ENCODE measurements around the gene POLR2C. TPM values are rescaled to one million over a fixed set of nuclear protein-coding genes. Genes with fewer than 3 reads are reported as not detected.

POLR2C gene
- total RNA-seq, 4 donors from 2014 or later, result 77.1 to 146 (median 101) TPM

DNA sequence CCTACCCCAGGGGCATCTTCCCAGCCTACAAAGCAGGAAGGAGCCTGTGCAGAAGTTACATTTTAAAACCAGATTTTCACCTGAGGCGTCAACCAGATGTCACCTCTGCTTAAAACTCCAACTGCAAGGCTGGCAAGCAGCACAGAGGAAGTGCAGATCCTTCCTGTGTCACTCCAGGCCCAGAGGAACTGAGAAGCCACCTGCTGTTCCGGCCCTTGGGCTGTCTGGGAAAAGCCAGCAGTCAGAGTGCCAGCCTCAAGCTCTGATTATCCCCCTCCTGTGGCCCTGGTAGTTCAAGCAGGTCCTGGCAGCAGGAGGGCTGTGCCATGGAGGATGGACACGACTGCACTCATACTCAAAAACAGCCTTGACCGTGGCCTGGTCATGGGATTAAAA is 10.2 kb downstream of the POLR2C start:
- WGBS, 2 donors, result 49 to 61% methylated on average over 4 of the region's 4 CpGs
- H3K4me1 ChIP-seq, result peaks cover 0 to 50% (median 10%) of the 10 kb centered on the region in 4 donors
- peak overlapping the region in 1 of 4 donors; percentile 11 for H3K27ac ChIP-seq
- H3K36me3 ChIP-seq, result peaks cover 6 to 78% (median 13%) of the 10 kb centered on the region in 3 donors
- no peak for DNase-seq (ENCODE audit: low spot score in 2 of 2)
- no peaks in the 10 kb centered on the region for H3K9me3 ChIP-seq
- no peak overlapping the region for H3K4me3 ChIP-seq
- no peaks in the 10 kb centered on the region for H3K27me3 ChIP-seq
- TF ChIP-seq, protein P1, sequence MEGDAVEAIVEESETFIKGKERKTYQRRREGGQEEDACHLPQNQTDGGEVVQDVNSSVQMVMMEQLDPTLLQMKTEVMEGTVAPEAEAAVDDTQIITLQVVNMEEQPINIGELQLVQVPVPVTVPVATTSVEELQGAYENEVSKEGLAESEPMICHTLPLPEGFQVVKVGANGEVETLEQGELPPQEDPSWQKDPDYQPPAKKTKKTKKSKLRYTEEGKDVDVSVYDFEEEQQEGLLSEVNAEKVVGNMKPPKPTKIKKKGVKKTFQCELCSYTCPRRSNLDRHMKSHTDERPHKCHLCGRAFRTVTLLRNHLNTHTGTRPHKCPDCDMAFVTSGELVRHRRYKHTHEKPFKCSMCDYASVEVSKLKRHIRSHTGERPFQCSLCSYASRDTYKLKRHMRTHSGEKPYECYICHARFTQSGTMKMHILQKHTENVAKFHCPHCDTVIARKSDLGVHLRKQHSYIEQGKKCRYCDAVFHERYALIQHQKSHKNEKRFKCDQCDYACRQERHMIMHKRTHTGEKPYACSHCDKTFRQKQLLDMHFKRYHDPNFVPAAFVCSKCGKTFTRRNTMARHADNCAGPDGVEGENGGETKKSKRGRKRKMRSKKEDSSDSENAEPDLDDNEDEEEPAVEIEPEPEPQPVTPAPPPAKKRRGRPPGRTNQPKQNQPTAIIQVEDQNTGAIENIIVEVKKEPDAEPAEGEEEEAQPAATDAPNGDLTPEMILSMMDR (IDR thresholded peaks at IDR 0.05), result no peak
- TF ChIP-seq POLR2A (IDR thresholded peaks at IDR 0.05) (no peak), EP300 (IDR thresholded peaks at IDR 0.05) (no peak)

DNA sequence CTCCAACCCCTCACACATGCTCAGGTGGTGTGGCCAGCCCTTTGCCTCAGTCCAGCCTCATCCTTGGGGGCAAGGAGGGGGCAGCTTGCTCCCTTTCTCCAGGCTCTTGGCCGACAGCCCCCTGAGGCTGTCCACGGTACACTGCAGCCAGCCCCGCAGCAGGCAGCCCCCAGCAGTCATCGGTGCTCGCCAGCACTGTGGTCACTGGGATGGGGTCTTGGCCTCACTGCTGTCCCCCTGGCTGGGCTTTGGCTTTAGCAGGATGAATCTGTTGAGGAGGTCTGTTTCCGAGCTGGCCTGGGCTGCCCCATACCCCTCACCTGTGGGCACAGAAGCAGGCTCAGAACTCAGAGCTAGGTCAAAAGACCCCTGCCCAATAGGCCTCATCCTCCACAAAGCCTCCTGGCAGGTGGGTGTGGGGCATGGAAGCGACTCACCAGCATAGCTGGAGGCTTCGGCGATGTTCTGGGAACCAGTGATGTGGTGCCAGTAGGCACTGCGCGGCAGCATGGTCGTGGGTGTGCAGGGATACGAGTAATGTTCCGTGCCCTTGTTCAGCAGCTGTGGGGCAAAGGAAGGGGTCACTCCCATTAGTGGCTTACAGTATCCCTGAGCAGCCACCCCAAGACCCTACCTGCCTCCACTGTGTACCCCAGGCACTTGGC is 10.8 kb downstream of the POLR2C start:
- 84 to 85% methylated on average over 12 to 13 of the region's 14 CpGs for WGBS, 2 donors
- Histone ChIP-seq H3K9me3 (no peaks in the 10 kb centered on the region), H3K4me1 (peaks cover 0 to 57% (median 16%) of the 10 kb centered on the region in 4 donors), H3K4me3 (no peak overlapping the region), H3K27me3 (no peaks in the 10 kb centered on the region), H3K27ac (peak overlapping the region in 1 of 4 donors; percentile 11), H3K36me3 (peaks cover 6 to 71% (median 13%) of the 10 kb centered on the region in 3 donors)
- DNase-seq (ENCODE audit: low spot score in 2 of 2), result no peak
- TF ChIP-seq POLR2A (IDR thresholded peaks at IDR 0.05), result no peak
- TF ChIP-seq, protein P1 (IDR thresholded peaks at IDR 0.05), result no peak

DNA sequence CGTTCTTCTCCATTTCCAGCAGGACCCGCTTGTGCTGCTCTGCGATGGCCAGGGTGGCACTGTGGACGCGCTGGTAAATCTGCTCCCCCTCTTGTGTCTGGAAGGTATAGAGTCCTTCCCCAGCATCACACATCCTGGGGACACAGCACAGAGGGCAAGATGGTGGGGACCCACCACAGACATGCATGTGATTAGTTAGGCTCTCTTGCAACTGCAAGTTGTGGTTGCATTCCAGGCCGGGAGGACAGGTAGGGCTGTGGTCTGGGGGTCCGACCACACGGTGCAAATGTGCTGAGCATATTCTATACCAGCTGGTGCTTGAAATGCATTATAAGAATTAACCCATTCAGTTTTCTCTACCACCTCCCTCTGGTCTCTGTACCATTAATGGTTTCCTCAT is 11.4 kb downstream of the POLR2C start:
- Histone ChIP-seq H3K36me3 (peaks cover 6 to 65% (median 13%) of the 10 kb centered on the region in 3 donors), H3K27me3 (no peaks in the 10 kb centered on the region), H3K9me3 (no peaks in the 10 kb centered on the region), H3K4me1 (peaks cover 0 to 63% (median 22%) of the 10 kb centered on the region in 4 donors), H3K27ac (no peak overlapping the region), H3K4me3 (no peak overlapping the region)
- TF ChIP-seq POLR2A (IDR thresholded peaks at IDR 0.05) (no peak), EP300 (IDR thresholded peaks at IDR 0.05) (no peak)
- TF ChIP-seq, protein P1 (IDR thresholded peaks at IDR 0.05), result no peak
- WGBS, 2 donors, result 67 to 71% methylated on average over 5 to 8 of the region's 8 CpGs
- DNase-seq (ENCODE audit: low spot score in 2 of 2), result no peak

DNA sequence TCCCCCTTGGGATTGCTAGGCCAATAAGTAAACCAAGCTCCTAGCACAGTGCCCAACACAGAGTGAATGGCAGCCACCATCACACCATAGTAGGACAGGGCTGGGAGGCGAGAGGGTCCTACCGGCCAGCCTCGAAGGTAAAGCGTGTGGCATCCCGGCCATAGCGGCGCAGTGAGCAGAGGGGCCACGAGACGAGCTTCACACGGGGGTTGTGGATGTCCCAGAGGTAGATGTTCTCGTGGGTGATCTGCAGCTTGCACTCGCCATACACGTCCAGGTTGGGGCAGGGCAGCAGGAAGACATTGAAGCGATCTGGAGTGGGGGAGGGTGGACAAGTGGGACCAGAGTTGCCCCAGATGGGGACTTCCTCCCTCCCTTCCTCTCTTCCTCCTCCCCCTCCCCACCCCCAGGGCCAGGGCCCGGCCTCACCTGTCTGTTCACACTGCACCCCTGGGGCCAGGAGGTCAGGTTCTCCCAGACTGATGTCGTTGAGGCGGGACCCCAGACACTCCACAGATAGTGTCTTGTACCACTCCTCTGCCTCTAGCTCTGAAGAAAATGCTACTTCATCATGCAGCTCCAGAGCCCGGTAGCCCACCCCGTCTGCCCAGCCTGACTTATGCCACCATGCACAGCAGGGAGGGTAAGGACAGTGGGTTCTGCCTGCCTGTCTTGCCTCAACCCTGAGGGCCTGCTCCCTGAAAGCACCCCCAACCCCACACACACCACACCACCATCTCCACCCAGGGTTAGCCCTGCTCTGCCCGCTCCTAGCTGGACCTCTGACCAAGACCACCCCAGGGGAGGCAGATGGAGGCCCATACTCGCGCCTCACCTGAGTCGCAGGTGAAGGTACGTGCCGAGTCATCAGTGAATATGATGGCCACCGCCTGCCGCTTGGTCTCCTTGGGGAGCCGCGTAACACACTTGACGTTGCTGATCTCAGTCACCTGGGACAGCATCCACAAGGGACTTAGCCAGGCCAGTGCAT is 12.5 kb downstream of the POLR2C start:
- Histone ChIP-seq H3K27me3 (no peaks in the 10 kb centered on the region), H3K9me3 (no peaks in the 10 kb centered on the region), H3K27ac (no peak overlapping the region), H3K4me3 (no peak overlapping the region), H3K4me1 (peaks cover 0 to 70% (median 28%) of the 10 kb centered on the region in 4 donors), H3K36me3 (peaks cover 0 to 55% (median 2%) of the 10 kb centered on the region in 3 donors)
- WGBS, 2 donors, result 79 to 82% methylated on average over 30 of the region's 30 CpGs
- DNase-seq (ENCODE audit: low spot score in 2 of 2), result no peak
- TF ChIP-seq, protein P1 (IDR thresholded peaks at IDR 0.05), result no peak
- TF ChIP-seq EP300 (IDR thresholded peaks at IDR 0.05), result no peak
- no peak for TF ChIP-seq POLR2A (IDR thresholded peaks at IDR 0.05)
